NB4 (cell line): ENCODE data around the gene DUOXA2.

Experiments
- DNase-seq: peaks from one replicate; pipeline ENCODE4 v3.0.0; 2010; ENCODE audit warnings: low read depth
- H3K4me3 ChIP-seq: one replicate; pipeline ENCODE4 v1.5.1; 2011; ENCODE audit warnings: mild to moderate bottlenecking, low read depth, low read length, moderate library complexity
- CTCF ChIP-seq: IDR thresholded peaks from one replicate; pipeline ENCODE4 v1.5.1; 2012; ENCODE audit warnings: low read depth, low read length
- MAX ChIP-seq: IDR thresholded peaks from 2 replicates; pipeline ENCODE4 v1.6.1; 2011; ENCODE audit warnings: low read depth, low read length
- MYC ChIP-seq: IDR thresholded peaks from 2 replicates; pipeline ENCODE4 v1.6.1; 2011; ENCODE audit warnings: low read depth, low read length
- POLR2A ChIP-seq: IDR thresholded peaks from 2 replicates; pipeline ENCODE4 v1.6.1; 2011; ENCODE audit warnings: mild to moderate bottlenecking; ENCODE audit not compliant: insufficient read length; ENCODE audit errors: extremely low read depth

DUOXA2 gene

GRCh38 chr15:45106002-45106790 is 7.9 kb upstream of the DUOXA2 start:
- no peak for DNase-seq
- no peak overlapping the region for H3K4me3 ChIP-seq
- no peak for TF ChIP-seq CTCF
- no peak for TF ChIP-seq POLR2A
- TF ChIP-seq MYC, result no peak
- TF ChIP-seq MAX, result no peak

DNA sequence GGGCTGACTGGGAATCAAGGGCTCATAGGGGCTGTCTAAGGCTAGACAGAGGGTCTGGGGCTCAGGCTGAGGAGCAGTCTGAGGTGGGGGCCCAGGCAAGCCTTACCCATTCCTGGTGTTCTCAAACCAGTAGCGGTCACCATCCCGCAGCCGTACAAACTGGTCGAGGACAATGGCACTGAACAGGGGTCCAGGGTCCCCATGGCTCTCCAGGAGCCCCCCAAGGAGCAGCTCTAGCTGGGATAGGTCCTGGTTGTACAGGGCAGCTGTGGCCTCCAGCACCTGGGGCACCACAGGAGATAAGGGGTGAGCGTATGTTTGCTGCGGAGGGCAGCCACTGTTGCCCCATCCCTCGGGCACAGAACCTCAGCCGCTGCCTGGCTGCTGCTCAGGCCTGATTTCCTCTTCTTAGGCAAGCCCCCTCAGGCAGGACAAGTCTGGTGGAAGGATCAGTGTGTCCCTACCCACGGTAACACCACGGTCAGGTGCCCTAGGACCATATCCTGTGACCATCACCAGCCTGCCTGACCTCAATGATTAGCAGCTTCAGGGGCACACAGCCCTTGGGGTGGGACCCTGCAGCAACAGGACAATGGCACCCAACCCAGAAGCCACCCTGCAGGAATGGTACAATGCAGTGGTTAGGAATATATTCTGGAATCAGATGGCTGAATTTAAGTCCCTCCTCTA is 6.0 kb upstream of the DUOXA2 start:
- DNase-seq, result no peak
- TF ChIP-seq CTCF, result no peak
- no peak for TF ChIP-seq POLR2A
- TF ChIP-seq MAX, result no peak
- H3K4me3 ChIP-seq, result no peak overlapping the region

DNA sequence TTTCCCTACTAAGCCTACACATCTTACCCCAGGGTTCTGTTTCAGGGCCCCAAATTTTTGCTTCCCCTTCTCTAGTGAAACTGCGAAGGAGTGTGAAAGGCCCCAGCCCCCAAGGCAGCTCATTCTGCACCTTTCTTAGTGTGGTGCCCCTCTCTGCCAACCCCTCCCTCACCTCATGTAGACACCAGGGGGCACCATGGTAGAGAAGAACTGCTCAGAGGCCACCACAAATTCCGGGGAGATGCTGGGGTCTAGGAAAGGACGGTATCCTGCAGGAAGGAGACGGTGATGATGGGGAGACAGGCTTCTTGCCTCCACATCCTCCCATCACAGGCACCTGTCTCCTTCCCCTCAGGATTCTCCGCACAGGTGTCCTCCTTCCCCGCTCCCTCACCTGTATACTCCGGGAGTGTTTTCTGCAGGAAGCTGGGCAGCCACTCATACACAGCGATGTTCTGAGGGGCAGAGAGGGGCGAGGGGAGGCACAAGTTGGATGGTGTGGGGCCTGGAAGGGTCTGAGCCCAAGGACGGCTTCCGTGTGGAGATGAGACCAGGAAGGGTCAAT is 3.8 kb upstream of the DUOXA2 start:
- DNase-seq, result no peak
- TF ChIP-seq CTCF (peak; percentile 18), POLR2A (no peak)
- H3K4me3 ChIP-seq, result no peak overlapping the region

- TF ChIP-seq POLR2A (no peak), MYC (no peak), MAX (no peak), CTCF (no peak)
- H3K4me3 ChIP-seq, result no peak overlapping the region
- no peak for DNase-seq
Measured at GRCh38 chr15:45111390-45112142, 2.6 kb upstream of the DUOXA2 start.

GRCh38 chr15:45112143-45112590 is 2.0 kb upstream of the DUOXA2 start:
- TF ChIP-seq MAX, result no peak
- no peak for TF ChIP-seq CTCF
- TF ChIP-seq POLR2A, result no peak
- no peak for TF ChIP-seq MYC
- no peak overlapping the region for H3K4me3 ChIP-seq
- no peak for DNase-seq
